Adipocyte (in vitro differentiated cells): ENCODE data around the gene TP53BP1.
"Not testable (repeated sequence)": the region's sequence is repeated elsewhere in the genome, so short reads cannot be mapped to it uniquely, and the experiment has no call there.

Experiments
- DNase-seq: peaks from one replicate; pipeline ENCODE4 v3.0.0-alpha.2; 2015; ENCODE audit warnings: low read depth
- H3K27me3 ChIP-seq: replicated peaks from 2 replicates; pipeline ENCODE4 v1.7.0; 2013; ENCODE audit warnings: mild to moderate bottlenecking, low read length, moderate library complexity; ENCODE audit not compliant: control insufficient read depth, insufficient read depth
- H3K36me3 ChIP-seq: 2 replicates; pipeline ENCODE4 v1.7.0; 2013; ENCODE audit warnings: low read length, mild to moderate bottlenecking, moderate library complexity; ENCODE audit not compliant: control insufficient read depth, insufficient read depth, severe bottlenecking
- H3K4me1 ChIP-seq: 2 replicates; pipeline ENCODE4 v1.7.0; 2013; ENCODE audit warnings: mild to moderate bottlenecking, low read length, moderate library complexity; ENCODE audit not compliant: control insufficient read depth, insufficient read depth
- H3K4me3 ChIP-seq: 2 replicates; pipeline ENCODE4 v1.7.0; 2013; ENCODE audit warnings: mild to moderate bottlenecking, low read length, moderate library complexity
- H3K9ac ChIP-seq: 2 replicates; pipeline ENCODE4 v1.7.0; 2013; ENCODE audit warnings: mild to moderate bottlenecking, low read length, moderate library complexity
- H3K9me3 ChIP-seq: 2 replicates; pipeline ENCODE4 v1.7.0; 2013; ENCODE audit warnings: mild to moderate bottlenecking, low read length, moderate library complexity; ENCODE audit not compliant: control insufficient read depth

TP53BP1 gene, protein sequence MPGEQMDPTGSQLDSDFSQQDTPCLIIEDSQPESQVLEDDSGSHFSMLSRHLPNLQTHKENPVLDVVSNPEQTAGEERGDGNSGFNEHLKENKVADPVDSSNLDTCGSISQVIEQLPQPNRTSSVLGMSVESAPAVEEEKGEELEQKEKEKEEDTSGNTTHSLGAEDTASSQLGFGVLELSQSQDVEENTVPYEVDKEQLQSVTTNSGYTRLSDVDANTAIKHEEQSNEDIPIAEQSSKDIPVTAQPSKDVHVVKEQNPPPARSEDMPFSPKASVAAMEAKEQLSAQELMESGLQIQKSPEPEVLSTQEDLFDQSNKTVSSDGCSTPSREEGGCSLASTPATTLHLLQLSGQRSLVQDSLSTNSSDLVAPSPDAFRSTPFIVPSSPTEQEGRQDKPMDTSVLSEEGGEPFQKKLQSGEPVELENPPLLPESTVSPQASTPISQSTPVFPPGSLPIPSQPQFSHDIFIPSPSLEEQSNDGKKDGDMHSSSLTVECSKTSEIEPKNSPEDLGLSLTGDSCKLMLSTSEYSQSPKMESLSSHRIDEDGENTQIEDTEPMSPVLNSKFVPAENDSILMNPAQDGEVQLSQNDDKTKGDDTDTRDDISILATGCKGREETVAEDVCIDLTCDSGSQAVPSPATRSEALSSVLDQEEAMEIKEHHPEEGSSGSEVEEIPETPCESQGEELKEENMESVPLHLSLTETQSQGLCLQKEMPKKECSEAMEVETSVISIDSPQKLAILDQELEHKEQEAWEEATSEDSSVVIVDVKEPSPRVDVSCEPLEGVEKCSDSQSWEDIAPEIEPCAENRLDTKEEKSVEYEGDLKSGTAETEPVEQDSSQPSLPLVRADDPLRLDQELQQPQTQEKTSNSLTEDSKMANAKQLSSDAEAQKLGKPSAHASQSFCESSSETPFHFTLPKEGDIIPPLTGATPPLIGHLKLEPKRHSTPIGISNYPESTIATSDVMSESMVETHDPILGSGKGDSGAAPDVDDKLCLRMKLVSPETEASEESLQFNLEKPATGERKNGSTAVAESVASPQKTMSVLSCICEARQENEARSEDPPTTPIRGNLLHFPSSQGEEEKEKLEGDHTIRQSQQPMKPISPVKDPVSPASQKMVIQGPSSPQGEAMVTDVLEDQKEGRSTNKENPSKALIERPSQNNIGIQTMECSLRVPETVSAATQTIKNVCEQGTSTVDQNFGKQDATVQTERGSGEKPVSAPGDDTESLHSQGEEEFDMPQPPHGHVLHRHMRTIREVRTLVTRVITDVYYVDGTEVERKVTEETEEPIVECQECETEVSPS (N-terminal part only)

DNA sequence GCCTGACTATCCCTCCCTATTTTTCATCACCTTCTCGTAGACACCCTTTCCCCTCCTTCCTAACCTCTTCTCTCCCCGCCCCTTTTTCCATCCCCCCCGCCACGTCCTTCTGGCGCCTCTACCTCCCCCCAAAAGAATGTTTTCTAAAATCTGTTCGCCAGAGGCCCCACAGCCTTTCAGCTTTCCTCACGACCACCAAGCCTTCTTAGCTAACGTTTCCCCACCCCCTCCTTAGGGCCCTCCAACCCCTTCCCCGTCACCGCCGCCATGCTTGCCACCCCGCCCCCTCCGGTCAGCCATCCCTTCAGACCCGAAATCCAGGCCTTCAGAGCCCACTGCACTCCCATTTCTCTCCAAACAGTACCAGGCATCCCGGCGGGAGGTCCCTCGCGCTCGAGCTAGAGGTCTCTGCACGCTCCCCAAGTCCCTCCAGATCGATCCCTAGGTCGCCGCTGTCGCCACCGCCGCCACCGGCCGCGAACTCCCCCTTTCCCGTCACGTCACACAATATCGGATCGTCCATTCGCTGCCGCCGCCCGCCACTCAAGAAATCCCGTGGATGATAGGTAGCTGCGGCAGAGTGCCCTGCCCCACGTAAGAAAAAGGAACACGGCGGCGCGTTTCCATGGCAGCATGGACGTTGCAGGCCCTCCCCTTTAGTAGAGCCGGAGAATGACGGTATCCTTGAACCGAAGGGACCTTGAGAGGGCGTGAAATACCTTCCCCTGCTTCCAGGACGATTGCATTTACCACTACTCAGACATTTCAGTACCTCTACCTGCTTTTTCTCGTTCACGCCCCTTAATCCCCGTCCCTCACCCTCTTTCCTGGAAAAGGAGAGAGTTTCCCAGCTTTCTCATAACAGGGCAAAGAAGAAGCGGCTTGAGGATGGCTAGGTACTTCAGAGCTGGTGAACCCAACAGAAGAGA is at the start of gene TP53BP1:
Gene TP53BP1 (minus strand): TSS at position 484 of the 929 bp plus-strand sequence. CDS start 113 bp downstream, at position 371.
- Histone ChIP-seq H3K4me1 (peaks cover 28% of the 10 kb centered on the region), H3K9me3 (no peaks in the 10 kb centered on the region), H3K27me3 (no peaks in the 10 kb centered on the region), H3K9ac (peak within 1 kb of the TSS; percentile 86), H3K36me3 (peaks cover 23% of the 10 kb centered on the region), H3K4me3 (peak within 1 kb of the TSS; percentile 96)
- DNase-seq = peak; percentile 98

DNA sequence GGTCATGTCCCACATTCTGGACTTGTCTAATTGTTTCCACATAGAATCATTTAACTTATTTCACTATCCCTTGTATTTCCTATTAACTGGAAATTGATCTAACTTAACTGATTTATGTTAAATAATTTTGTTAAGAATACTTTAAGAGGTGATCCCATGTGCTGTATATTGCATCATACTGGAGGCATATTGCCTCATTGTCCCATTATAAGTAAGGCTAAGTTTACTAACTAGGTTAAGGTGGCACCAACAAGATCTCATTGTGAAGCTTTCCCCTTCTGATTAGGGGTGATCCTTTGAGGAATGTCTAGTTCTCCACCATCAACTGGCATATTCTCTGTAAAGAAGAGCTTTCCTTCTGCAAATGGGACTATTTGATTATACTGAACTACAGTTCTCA is 48.8 kb upstream of the TP53BP1 start:
- Histone ChIP-seq H3K9me3 (peaks cover 3% of the 10 kb centered on the region), H3K9ac (no peak overlapping the region), H3K27me3 (no peaks in the 10 kb centered on the region), H3K36me3 (no peaks in the 10 kb centered on the region), H3K4me1 (peaks cover 18% of the 10 kb centered on the region), H3K4me3 (no peak overlapping the region)
- peak; percentile 60 for DNase-seq

GRCh38 chr15:43538091-43538490 is 45.1 kb upstream of the TP53BP1 start:
- DNase-seq = no peak
- H3K36me3 ChIP-seq = peaks cover 7% of the 10 kb centered on the region
- H3K9me3 ChIP-seq = no peaks in the 10 kb centered on the region
- no peaks in the 10 kb centered on the region for H3K27me3 ChIP-seq
- peaks cover 18% of the 10 kb centered on the region for H3K4me1 ChIP-seq
- no peak overlapping the region for H3K4me3 ChIP-seq
- H3K9ac ChIP-seq = peak overlapping the region; percentile 34

DNA sequence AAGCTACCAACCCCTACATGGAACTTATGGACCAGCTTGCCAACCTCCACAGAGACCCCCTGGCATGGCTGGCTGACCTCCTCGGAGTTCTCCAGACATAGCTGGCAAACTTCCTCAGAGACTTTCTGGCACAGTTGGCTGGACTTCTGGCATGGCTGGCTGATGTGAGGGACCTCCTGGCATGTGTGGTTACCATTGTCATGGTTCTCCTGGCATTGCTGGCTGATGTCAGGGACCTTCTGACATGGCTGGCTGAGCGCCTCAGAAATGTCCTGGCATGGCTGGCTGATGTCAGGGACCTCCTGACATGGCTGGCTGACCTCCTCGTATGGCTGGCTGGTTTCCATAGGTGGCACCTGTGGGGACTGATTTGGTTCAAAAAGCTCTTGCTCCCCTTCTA is 41.9 kb upstream of the TP53BP1 start:
- Histone ChIP-seq H3K9me3 (no peaks in the 10 kb centered on the region), H3K4me3 (no peak overlapping the region), H3K9ac (no peak overlapping the region), H3K4me1 (peaks cover 19% of the 10 kb centered on the region), H3K36me3 (peaks cover 8% of the 10 kb centered on the region), H3K27me3 (no peaks in the 10 kb centered on the region)
- DNase-seq = no peak

DNA sequence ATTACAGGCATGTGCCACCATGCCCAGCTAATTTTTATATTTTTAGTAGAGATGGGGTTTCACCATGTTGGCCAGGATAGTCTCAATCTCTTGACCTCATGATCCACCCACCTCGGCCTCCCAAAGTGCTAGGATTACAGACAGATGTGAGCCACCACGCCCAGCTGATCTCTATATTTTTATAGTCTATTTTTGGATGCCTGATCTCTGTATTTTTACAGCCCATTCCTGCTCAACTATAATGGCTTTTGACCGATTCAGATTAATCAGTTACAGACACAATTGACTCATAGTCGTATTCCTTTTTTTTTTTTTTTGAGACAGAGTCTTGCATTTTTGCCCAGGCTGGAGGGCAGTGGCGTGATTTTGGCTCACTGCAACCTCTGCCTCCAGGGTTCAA is 39.9 kb upstream of the TP53BP1 start:
- not testable (repeated sequence) for H3K9ac ChIP-seq, H3K27me3 ChIP-seq, H3K4me3 ChIP-seq, H3K9me3 ChIP-seq
- H3K4me1 ChIP-seq = peaks cover 13% of the 10 kb centered on the region
- peaks cover 15% of the 10 kb centered on the region for H3K36me3 ChIP-seq
- peak; percentile 70 for DNase-seq

DNA sequence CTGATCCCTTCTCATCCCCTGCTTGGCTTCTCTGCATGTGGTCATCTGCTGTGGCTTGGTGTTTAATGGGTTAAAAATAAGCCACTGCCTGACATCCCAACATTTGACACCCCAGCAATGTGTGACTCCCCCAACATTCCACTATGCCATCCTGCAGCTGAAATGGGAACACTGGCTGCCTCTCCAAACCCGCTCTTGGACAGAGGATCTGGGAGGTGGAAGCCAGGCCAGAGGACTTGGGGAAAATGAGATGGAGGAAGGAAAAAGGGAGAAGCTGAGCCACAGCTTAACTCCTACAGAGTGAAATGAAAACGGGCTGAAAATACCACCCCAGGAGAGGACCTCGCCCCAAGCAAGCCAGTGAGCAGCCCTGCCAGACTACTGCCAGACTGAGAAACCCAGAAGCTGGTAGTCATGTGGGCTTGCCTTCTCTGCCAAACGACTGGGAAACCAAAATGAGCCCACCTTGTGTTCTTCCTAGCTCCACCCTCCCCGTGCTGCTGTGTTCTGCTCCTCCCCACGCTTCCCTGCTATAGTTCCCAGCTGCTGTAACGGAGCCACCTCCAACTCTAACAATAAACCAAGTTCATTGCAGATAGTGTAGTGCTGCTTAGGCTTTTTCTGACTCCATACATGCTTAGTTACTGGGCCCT is 38.2 kb upstream of the TP53BP1 start:
- H3K9ac ChIP-seq = no peak overlapping the region
- no peak for DNase-seq
- no peaks in the 10 kb centered on the region for H3K27me3 ChIP-seq
- H3K36me3 ChIP-seq = peaks cover 20% of the 10 kb centered on the region
- H3K4me3 ChIP-seq = no peak overlapping the region
- H3K9me3 ChIP-seq = no peaks in the 10 kb centered on the region
- H3K4me1 ChIP-seq = peaks cover 14% of the 10 kb centered on the region

- Histone ChIP-seq H3K4me1 (peaks cover 14% of the 10 kb centered on the region), H3K4me3 (no peak overlapping the region), H3K9me3 (no peaks in the 10 kb centered on the region), H3K27me3 (no peaks in the 10 kb centered on the region), H3K9ac (no peak overlapping the region), H3K36me3 (peaks cover 31% of the 10 kb centered on the region)
- DNase-seq = no peak
Observed at GRCh38 chr15:43529587-43530345, 36.8 kb upstream of the TP53BP1 start.

DNA sequence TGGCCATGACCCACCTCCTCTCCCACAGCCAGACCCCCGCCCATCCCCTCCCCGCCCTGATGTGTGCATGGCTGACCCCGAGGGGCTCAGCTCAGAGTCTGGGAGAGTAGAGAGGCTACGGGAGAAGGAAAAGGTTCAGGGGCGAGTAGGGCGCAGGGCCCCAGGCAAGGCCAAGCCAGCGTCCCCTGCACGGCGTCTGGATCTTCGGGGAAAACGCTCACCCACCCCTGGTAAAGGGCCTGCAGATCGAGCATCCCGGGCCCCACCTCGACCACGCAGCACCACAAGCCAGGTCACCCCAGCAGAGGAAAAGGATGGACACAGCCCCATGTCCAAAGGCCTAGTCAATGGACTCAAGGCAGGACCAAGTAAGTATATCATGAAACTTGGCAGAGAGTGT is 36.2 kb upstream of the TP53BP1 start:
- DNase-seq = no peak
- H3K4me3 ChIP-seq = no peak overlapping the region
- peaks cover 14% of the 10 kb centered on the region for H3K4me1 ChIP-seq
- peaks cover 33% of the 10 kb centered on the region for H3K36me3 ChIP-seq
- H3K27me3 ChIP-seq = no peaks in the 10 kb centered on the region
- no peak overlapping the region for H3K9ac ChIP-seq
- no peaks in the 10 kb centered on the region for H3K9me3 ChIP-seq

DNA sequence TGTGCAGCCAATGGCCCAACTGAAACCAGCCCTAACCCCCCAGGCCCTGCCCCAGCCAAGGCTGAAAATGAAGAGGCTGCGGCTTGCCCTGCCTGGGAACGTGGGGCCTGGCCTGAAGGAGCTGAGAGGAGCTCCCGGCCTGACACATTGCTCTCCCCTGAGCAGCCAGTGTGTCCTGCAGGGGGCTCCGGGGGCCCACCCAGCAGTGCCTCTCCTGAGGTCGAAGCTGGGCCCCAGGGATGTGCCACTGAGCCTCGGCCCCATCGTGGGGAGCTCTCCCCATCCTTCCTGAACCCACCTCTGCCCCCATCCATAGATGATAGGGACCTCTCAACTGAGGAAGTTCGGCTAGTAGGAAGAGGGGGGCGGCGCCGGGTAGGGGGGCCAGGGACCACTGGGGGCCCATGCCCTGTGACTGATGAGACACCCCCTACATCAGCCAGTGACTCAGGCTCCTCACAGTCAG is 35.6 kb upstream of the TP53BP1 start:
- H3K9me3 ChIP-seq = no peaks in the 10 kb centered on the region
- H3K4me3 ChIP-seq = no peak overlapping the region
- H3K27me3 ChIP-seq = no peaks in the 10 kb centered on the region
- peaks cover 38% of the 10 kb centered on the region for H3K36me3 ChIP-seq
- H3K4me1 ChIP-seq = peaks cover 14% of the 10 kb centered on the region
- H3K9ac ChIP-seq = no peak overlapping the region
- DNase-seq = no peak
